Stomach (tissue), 4 donors: ENCODE measurements around the gene LRCH3.

Source experiments
- EP300 ChIP-seq: sonication (generic); formaldehyde crosslinking; IDR thresholded peaks from one replicate; pipeline ENCODE4 v1.6.1; 2017; ENCODE audit warnings: antibody characterized with exemption
- POLR2A ChIP-seq, 4 donors: fragments of 450-650 bp; IDR thresholded peaks; one replicate each; pipeline ENCODE4 v1.6.1; 2016; ENCODE audit warnings: antibody characterized with exemption in 4 of 4, control low read depth in 2 of 4, mild to moderate bottlenecking in 1 of 4, moderate library complexity in 1 of 4
- POLR2AphosphoS5 ChIP-seq, 3 donors: sonication (generic); formaldehyde crosslinking; IDR thresholded peaks; one replicate each; pipeline ENCODE4 v1.6.1; 2016; ENCODE audit warnings: antibody characterized with exemption in 3 of 3
- TF ChIP-seq, protein P1 (sequence below), 7 experiments: fragments of 450-650 bp in 4 of 7; fragments of 200-600 bp in 3 of 7; sonication (generic) in 3 of 7; IDR thresholded peaks; one replicate each; pipeline ENCODE4 v1.5.1; 2016 to 2019; ENCODE audit warnings: antibody characterized with exemption in 7 of 7, control low read depth in 2 of 7, mild to moderate bottlenecking in 1 of 7

DNA sequence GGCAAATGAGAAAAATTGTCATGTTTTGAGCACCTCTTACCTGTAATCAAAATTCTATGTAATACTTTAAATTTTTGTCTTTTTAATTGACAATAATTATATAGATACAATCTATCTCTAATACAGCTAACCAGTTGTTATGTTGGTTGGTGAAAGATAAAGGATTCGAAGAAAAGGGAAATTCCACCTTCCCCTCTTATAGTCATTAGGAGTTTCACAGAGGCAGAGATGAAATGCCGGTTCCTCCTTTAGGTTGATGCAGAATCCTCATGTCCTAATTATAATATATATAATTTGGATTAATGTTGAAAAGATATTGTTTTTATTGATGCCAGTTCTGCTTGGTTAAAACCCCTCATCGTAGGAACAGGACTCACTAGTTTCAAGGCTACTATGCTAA is 67.1 kb downstream of the LRCH3 start:
- TF ChIP-seq, protein P1, sequence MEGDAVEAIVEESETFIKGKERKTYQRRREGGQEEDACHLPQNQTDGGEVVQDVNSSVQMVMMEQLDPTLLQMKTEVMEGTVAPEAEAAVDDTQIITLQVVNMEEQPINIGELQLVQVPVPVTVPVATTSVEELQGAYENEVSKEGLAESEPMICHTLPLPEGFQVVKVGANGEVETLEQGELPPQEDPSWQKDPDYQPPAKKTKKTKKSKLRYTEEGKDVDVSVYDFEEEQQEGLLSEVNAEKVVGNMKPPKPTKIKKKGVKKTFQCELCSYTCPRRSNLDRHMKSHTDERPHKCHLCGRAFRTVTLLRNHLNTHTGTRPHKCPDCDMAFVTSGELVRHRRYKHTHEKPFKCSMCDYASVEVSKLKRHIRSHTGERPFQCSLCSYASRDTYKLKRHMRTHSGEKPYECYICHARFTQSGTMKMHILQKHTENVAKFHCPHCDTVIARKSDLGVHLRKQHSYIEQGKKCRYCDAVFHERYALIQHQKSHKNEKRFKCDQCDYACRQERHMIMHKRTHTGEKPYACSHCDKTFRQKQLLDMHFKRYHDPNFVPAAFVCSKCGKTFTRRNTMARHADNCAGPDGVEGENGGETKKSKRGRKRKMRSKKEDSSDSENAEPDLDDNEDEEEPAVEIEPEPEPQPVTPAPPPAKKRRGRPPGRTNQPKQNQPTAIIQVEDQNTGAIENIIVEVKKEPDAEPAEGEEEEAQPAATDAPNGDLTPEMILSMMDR (IDR thresholded peaks at IDR 0.05): no peak
- TF ChIP-seq EP300: no peak
- TF ChIP-seq POLR2A (IDR thresholded peaks at IDR 0.05): no peak
- no peak for TF ChIP-seq POLR2AphosphoS5 (IDR thresholded peaks at IDR 0.05)
